ENCODE data around the gene PRDM5. TPM values are rescaled to one million over a fixed set of nuclear protein-coding genes. Genes with fewer than 3 reads are reported as not detected.

PRDM5 gene
- total RNA-seq, 2 donors from 2014 or later, result 9.2 to 9.3 TPM

GRCh38 chr4:120921456-120922380 lies 808 bp downstream of the PRDM5 start:
- no peaks in the 10 kb centered on the region for H3K9me3 ChIP-seq
- peak overlapping the region; percentile 66 for H3K4me3 ChIP-seq
- intact Hi-C loops (cut with DNase I), result no loop called here
- H3K4me1 ChIP-seq, result no peaks in the 10 kb centered on the region
- H3K27me3 ChIP-seq, result no peaks in the 10 kb centered on the region
- H3K36me3 ChIP-seq, result no peaks in the 10 kb centered on the region
- DNase-seq, result peak; percentile 71
- H3K9ac ChIP-seq (ENCODE audit: low read depth in 2 of 2, low read length in 2 of 2), result peak overlapping the region; percentile 76 to 85
- peak overlapping the region; percentile 89 for H3K27ac ChIP-seq
- TF ChIP-seq CTCF (IDR thresholded peaks at IDR 0.05), result no peak

GRCh38 chr4:120920666-120921065 lies 1.9 kb downstream of the PRDM5 start:
- DNase-seq, result no peak
- no peak overlapping the region for H3K9ac ChIP-seq (ENCODE audit: low read depth in 2 of 2, low read length in 2 of 2)
- no peak overlapping the region for H3K4me3 ChIP-seq
- no peaks in the 10 kb centered on the region for H3K9me3 ChIP-seq
- H3K36me3 ChIP-seq, result no peaks in the 10 kb centered on the region
- no peaks in the 10 kb centered on the region for H3K4me1 ChIP-seq
- H3K27ac ChIP-seq, result no peak overlapping the region
- H3K27me3 ChIP-seq, result no peaks in the 10 kb centered on the region
- intact Hi-C loops (cut with DNase I), result no loop called here
- no peak for TF ChIP-seq CTCF (IDR thresholded peaks at IDR 0.05)

GRCh38 chr4:120919358-120919757 lies 3.2 kb downstream of the PRDM5 start:
- Histone ChIP-seq H3K27me3 (no peaks in the 10 kb centered on the region), H3K9me3 (no peaks in the 10 kb centered on the region), H3K27ac (no peak overlapping the region), H3K9ac (ENCODE audit: low read depth in 2 of 2, low read length in 2 of 2) (no peak overlapping the region), H3K4me1 (no peaks in the 10 kb centered on the region), H3K36me3 (no peaks in the 10 kb centered on the region), H3K4me3 (no peak overlapping the region)
- intact Hi-C loops (cut with DNase I), result no loop called here
- no peak for DNase-seq
- peak; percentile 13 for TF ChIP-seq CTCF (IDR thresholded peaks at IDR 0.05)

GRCh38 chr4:120918788-120919187 lies 3.7 kb downstream of the PRDM5 start:
- Histone ChIP-seq H3K27ac (no peak overlapping the region), H3K9ac (ENCODE audit: low read depth in 2 of 2, low read length in 2 of 2) (no peak overlapping the region), H3K9me3 (no peaks in the 10 kb centered on the region), H3K4me1 (no peaks in the 10 kb centered on the region), H3K36me3 (no peaks in the 10 kb centered on the region), H3K4me3 (no peak overlapping the region), H3K27me3 (no peaks in the 10 kb centered on the region)
- intact Hi-C loops (cut with DNase I), result no loop called here
- DNase-seq, result peak; percentile 30
- no peak for TF ChIP-seq CTCF (IDR thresholded peaks at IDR 0.05)

- Histone ChIP-seq H3K4me1 (no peaks in the 10 kb centered on the region), H3K9ac (ENCODE audit: low read depth in 2 of 2, low read length in 2 of 2) (no peak overlapping the region), H3K9me3 (no peaks in the 10 kb centered on the region), H3K27me3 (no peaks in the 10 kb centered on the region), H3K36me3 (no peaks in the 10 kb centered on the region), H3K4me3 (no peak overlapping the region), H3K27ac (no peak overlapping the region)
- no peak for TF ChIP-seq CTCF (IDR thresholded peaks at IDR 0.05)
- intact Hi-C loops (cut with DNase I), result no loop called here
- DNase-seq, result no peak
Observed at GRCh38 chr4:120918092-120918491, 4.4 kb downstream of the PRDM5 start.
